Stimulated activated CD4-positive, alpha-beta T cell treated with anti-CD3 and anti-CD28 coated beads, Interleukin-4, amount 100 ng/mL, for 48 hours (primary cell): ENCODE results near the gene RGMA.

ENCODE experiments used
- DNase-seq, 2 donors: peaks; one replicate each; pipeline ENCODE4 v3.0.0-alpha.2; 2020; ENCODE audit warnings: low read depth in 2 of 2

Gene RGMA

DNA sequence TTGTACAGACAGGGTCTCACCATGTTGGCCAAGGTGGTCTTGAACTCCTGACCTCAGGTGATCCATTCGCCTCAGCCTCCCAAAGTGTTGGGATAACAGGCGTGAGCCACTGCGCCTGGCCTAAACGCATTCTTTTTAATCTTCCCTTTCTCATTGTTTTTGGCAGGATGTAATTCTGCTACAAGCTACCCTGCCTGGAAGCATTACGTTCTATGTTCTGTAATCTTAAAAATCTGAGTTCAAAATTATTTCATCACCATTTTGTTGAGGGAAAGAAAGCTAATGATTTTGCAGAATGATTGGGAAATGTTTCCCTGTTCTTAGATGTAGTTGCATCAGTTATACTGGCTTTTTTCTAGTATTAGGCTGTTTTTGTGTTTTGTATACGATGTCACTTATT is 71.5 kb downstream of the RGMA start:
- DNase-seq = no peak

DNA sequence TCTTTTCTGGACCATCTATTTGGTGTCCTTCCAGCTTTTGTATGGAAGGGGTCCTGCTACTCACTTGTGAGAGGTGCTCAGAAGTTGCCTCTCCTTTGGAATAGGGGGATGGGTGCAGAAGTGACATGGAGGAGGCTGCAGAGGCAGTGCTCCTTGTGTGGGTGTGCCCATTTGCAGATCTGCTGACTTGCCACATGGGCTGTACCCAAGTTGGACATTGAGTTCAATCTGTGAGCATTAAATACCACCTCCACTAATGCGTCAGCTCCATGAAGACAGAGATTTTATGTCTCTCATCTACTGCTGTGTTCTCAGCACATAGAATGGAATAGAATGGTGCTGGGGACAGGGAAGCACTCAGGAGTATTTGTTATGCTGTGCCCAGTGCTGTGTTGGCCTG is 76.2 kb downstream of the RGMA start:
- no peak for DNase-seq

DNA sequence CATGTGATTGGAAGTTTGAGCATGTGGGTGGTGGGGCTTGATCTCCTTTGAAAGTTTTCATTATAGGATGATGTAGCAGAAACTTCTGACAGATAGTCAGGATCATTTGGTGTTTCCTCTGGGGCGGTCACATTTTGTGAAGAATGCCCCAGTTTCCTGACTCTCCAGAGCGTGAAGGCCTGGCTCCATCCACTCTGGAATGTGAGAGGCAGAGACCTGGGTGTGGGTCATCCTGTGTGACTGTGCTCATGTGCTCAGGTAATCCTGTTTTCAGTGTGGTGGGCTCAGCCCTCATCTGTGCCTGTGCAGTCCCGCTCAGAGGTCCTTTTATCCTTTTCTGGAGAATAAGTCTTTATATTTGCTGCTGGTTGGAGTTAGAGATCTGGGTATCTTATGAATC is 81.0 kb downstream of the RGMA start:
- no peak for DNase-seq

DNA sequence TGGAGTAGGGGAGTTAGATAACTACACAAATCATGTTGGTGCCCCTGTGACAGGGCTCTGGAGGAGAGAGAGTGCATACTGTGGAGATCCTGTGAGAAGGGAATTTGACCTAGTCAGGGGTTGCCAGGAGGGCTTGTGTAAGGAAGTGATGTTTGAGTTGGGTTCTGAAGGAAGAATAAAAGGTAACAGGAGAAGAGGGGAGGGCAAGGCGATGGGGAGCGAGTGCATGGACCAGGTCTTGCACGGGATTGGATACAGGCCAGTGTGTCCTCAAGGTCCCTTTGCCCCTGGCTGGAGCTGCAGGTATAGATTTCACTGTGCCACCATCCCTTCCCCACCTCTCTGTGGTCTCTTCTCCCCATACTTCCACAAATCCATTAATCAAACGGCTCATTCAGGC is 83.9 kb downstream of the RGMA start:
- DNase-seq = no peak

DNA sequence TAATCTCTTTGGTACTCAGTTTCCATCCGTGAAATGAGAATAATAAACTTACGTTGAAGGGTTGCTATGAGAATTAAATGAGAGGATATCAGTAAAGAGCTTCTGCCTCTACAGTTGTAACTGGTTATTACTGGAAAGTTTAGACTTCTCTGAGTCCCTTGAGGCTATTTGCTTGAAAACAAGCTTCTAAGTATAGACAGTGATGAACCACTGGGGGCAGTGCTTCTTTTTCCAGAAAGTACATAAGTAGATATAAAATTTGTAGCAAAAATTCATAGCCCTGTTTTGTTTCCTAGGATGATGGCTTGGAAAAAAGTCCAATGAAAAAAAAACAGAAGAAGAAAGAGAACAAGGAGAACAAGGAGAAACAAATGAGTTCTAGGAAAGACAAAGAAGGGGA is 87.1 kb downstream of the RGMA start:
- DNase-seq = no peak

DNA sequence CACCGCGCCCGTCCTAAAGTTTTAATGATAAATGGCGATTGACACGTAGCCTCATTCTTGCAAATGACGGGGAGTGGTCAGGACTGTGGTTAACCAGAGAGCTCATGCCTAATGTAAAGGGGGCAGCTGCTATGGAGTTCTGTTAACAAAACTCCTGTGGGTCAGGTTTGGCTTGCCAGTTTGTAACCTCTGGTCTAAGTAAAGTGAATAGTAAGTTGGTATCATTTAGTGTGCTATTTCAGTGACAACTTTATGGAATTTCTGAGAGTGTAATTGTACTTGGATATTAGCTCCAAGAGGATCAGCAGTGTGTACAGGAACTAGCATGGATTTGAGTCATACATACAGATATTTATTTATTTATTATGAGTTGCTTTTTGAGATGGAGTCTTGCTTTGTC is 87.9 kb downstream of the RGMA start:
- no peak for DNase-seq

DNA sequence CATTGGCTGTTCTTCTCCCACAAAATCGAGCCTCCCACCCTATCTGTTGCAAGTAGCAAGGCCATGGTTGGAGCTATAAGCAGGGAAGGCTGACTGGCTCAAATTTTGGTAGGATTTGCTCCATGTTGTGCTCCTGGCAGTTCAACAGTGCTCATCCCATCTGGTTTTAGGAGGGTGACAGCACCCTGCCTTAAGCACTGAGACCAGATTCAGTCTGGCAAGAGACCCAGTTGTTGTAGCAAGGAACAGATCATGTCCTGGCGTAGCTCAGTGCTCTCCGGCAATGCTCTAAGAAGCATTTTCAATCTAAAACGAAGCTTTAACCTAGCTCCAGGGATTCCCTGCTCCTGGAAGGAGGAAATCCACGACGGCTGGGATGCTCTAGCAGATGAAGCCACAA is 91.2 kb downstream of the RGMA start:
- no peak for DNase-seq

DNA sequence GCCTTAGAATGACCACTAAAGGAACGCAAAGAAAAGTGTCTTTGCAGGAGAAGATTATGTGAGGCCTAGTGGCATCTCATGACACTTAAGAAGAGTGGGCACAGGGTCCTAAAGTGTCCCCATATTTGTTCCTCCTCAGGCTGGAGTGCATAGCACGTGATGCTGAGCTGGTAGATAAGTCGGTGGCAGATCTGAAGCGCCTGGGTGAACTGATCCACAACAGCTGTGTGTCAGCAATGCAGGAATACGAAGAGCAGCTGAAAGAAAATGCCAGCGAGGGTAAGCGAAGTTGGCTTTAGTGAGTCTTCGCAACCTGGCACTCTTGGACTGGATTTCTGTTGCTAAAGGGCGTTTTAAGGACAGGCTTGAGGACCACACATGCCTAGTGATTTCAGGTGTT is 96.3 kb downstream of the RGMA start:
- DNase-seq = no peak

DNA sequence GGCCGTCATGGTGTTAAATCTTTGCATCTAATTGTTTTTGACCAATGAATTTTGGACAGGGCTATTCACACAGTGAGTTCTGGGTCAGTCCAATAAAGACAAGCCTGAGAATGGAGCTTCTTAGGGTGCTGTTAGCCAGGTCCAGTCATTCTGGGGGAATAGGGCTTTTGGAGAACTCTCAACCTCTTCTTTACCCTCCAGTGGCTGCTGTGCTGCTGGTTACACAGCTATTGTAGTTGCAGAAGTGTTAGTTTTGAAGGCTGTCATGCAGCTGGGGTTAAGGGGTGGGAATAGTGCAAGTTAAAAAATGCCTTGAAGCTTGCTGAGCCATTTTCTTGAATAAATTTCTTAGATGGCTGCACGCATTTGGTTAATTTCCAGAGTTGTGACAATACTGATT is 99.0 kb downstream of the RGMA start:
- no peak for DNase-seq

DNA sequence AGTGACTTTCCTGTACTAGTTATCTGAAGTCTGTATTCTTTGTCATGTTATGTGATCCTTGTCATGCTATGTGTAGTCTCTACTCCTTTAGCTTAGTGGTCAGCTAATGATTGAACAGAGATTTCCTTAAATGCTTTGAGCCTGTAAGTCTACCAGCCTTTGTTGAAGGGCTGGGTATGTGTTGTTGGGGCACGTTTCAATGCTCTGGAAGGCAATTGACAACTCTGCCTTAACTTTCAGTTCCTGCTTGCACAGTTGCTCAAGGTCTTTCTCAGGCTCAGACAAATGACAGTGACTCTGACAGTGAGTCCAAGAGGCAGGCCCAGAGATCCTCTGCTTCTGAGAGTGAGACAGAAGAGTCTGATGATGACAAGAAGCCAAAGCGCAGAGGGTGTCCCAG is 99.5 kb downstream of the RGMA start:
- DNase-seq = no peak
